H9 (cell line): ENCODE measurements around the gene SOX8. TPM values are rescaled to one million over a fixed set of nuclear protein-coding genes. Genes with fewer than 3 reads are reported as not detected.

Source experiments
- DNase-seq: peaks from one replicate; pipeline ENCODE4 v3.0.0-alpha.2; 2017
- H2AFZ ChIP-seq: one replicate; pipeline ENCODE4 v1.6.1; 2013; ENCODE audit warnings: mild to moderate bottlenecking, low read length, control low read depth, moderate library complexity
- H2AK5ac ChIP-seq: 2 replicates; pipeline ENCODE4 v1.6.1; 2013; ENCODE audit warnings: low read length, control low read depth, mixed read lengths; ENCODE audit not compliant: insufficient read length
- H2BK120ac ChIP-seq: one replicate; pipeline ENCODE4 v1.6.1; 2013; ENCODE audit warnings: low read depth, mild to moderate bottlenecking, low read length, control low read depth, inconsistent platforms; ENCODE audit not compliant: poor library complexity, severe bottlenecking
- H2BK12ac ChIP-seq: 2 replicates; pipeline ENCODE4 v1.6.1; 2013; ENCODE audit warnings: low read length, control low read depth, mixed read lengths, low read depth; ENCODE audit not compliant: insufficient read length
- H2BK15ac ChIP-seq: 2 replicates; pipeline ENCODE4 v1.6.1; 2013; ENCODE audit warnings: low read depth, low read length, control low read depth
- H2BK20ac ChIP-seq: one replicate; pipeline ENCODE4 v1.6.1; 2013; ENCODE audit warnings: low read depth, mild to moderate bottlenecking, low read length, control low read depth, inconsistent platforms; ENCODE audit not compliant: poor library complexity, severe bottlenecking
- H2BK5ac ChIP-seq: 2 replicates; pipeline ENCODE4 v1.6.1; 2013; ENCODE audit warnings: low read length, control low read depth, mixed read lengths; ENCODE audit not compliant: insufficient read length
- H3K14ac ChIP-seq: 2 replicates; pipeline ENCODE4 v1.6.1; 2013; ENCODE audit warnings: low read length, control low read depth; ENCODE audit not compliant: insufficient read depth
- H3K18ac ChIP-seq: 2 replicates; pipeline ENCODE4 v1.6.1; 2013; ENCODE audit warnings: low read depth, mild to moderate bottlenecking, mixed read lengths, low read length, control low read depth; ENCODE audit not compliant: insufficient read length
- H3K23ac ChIP-seq: 2 replicates; pipeline ENCODE4 v1.6.1; 2013; ENCODE audit warnings: low read length, control low read depth, mixed read lengths, low read depth; ENCODE audit not compliant: insufficient read length
- H3K23me2 ChIP-seq: 2 replicates; pipeline ENCODE4 v1.6.1; 2013; ENCODE audit warnings: low read depth, mild to moderate bottlenecking, mixed read lengths, low read length, control low read depth; ENCODE audit not compliant: insufficient read length, poor library complexity, severe bottlenecking
- H3K27ac ChIP-seq: 2 replicates; pipeline ENCODE4 v1.5.1; 2013; ENCODE audit warnings: low read length, control low read depth, mixed read lengths, low read depth; ENCODE audit not compliant: insufficient read length
- H3K27me3 ChIP-seq: 2 replicates; pipeline ENCODE4 v1.6.1; 2013; ENCODE audit warnings: low read length, control low read depth, inconsistent platforms; ENCODE audit not compliant: insufficient read depth
- H3K4ac ChIP-seq: 2 replicates; pipeline ENCODE4 v1.6.1; 2013; ENCODE audit warnings: low read depth, mild to moderate bottlenecking, control low read depth, inconsistent platforms, low read length, moderate library complexity
- H3K4me1 ChIP-seq: 2 replicates; pipeline ENCODE4 v1.6.1; 2013; ENCODE audit warnings: low read length, control low read depth, inconsistent platforms; ENCODE audit not compliant: insufficient read depth
- H3K4me2 ChIP-seq: 2 replicates; pipeline ENCODE4 v1.6.1; 2013; ENCODE audit warnings: low read length, control low read depth, mixed read lengths; ENCODE audit not compliant: insufficient read length, insufficient read depth
- H3K56ac ChIP-seq: 2 replicates; pipeline ENCODE4 v1.6.1; 2013; ENCODE audit warnings: low read depth, mild to moderate bottlenecking, mixed read lengths, low read length, control low read depth; ENCODE audit not compliant: insufficient read length
- H3K79me1 ChIP-seq: 2 replicates; pipeline ENCODE4 v1.6.1; 2013; ENCODE audit warnings: low read depth, mild to moderate bottlenecking, moderate library complexity, low read length, control low read depth, inconsistent platforms; ENCODE audit not compliant: insufficient read depth, poor library complexity, severe bottlenecking
- H3K79me2 ChIP-seq: 2 replicates; pipeline ENCODE4 v1.6.1; 2013; ENCODE audit warnings: low read length, control low read depth, inconsistent platforms; ENCODE audit not compliant: insufficient read depth
- H3K9ac ChIP-seq: 2 replicates; pipeline ENCODE4 v1.6.1; 2013; ENCODE audit warnings: low read length, control low read depth, mixed read lengths; ENCODE audit not compliant: insufficient read length; ENCODE audit errors: extremely low read depth
- H3K9me3 ChIP-seq: one replicate; pipeline ENCODE4 v1.6.1; 2013; ENCODE audit warnings: low read depth, low read length, inconsistent platforms; ENCODE audit not compliant: control insufficient read depth
- H3T11ph ChIP-seq: one replicate; pipeline ENCODE4 v1.6.1; 2013; ENCODE audit warnings: mild to moderate bottlenecking, low read length, control low read depth, inconsistent platforms
- H4K20me1 ChIP-seq: one replicate; pipeline ENCODE4 v1.6.1; 2013; ENCODE audit not compliant: control insufficient read depth, insufficient read length, insufficient read depth
- H4K5ac ChIP-seq: 2 replicates; pipeline ENCODE4 v1.6.1; 2013; ENCODE audit warnings: low read depth, mild to moderate bottlenecking, mixed read lengths, low read length, control low read depth; ENCODE audit not compliant: insufficient read length
- H4K8ac ChIP-seq: replicated peaks from 2 replicates; pipeline ENCODE4 v1.6.1; 2013; ENCODE audit warnings: low read length, control low read depth, mixed read lengths, low read depth; ENCODE audit not compliant: insufficient read length
- H4K91ac ChIP-seq: 2 replicates; pipeline ENCODE4 v1.6.1; 2013; ENCODE audit warnings: low read depth, mild to moderate bottlenecking, moderate library complexity, mixed read lengths, low read length, control low read depth; ENCODE audit not compliant: insufficient read length
- H3K27ac Mint-ChIP-seq, 3 experiments: 2 replicates in 2 of 3; 3 replicates in 1 of 3; pipeline ENCODE4 v1.8.0; 2020 to 2021; ENCODE audit warnings: mixed read lengths in 3 of 3, mild to moderate bottlenecking in 1 of 3, moderate library complexity in 1 of 3
- H3K27me3 Mint-ChIP-seq: 2 replicates; pipeline ENCODE4 v1.8.0; 2021; ENCODE audit warnings: low read depth, mild to moderate bottlenecking, moderate library complexity, mixed read lengths
- H3K36me3 Mint-ChIP-seq, 3 experiments: 2 replicates in 2 of 3; 3 replicates in 1 of 3; pipeline ENCODE4 v1.8.0; 2020 to 2021; ENCODE audit warnings: low read depth in 3 of 3, mixed read lengths in 3 of 3; ENCODE audit not compliant: insufficient read depth in 1 of 3
- H3K4me1 Mint-ChIP-seq, 2 experiments: 2 replicates each; pipeline ENCODE4 v1.8.0; 2020; ENCODE audit warnings: mixed read lengths in 2 of 2
- H3K4me3 Mint-ChIP-seq, 2 experiments: 2 replicates in 1 of 2; 3 replicates in 1 of 2; pipeline ENCODE4 v1.8.0; 2020 to 2021; ENCODE audit warnings: mild to moderate bottlenecking in 2 of 2, mixed read lengths in 2 of 2, moderate library complexity in 1 of 2
- H3K9me3 Mint-ChIP-seq, 2 experiments: 2 replicates in 1 of 2; 3 replicates in 1 of 2; pipeline ENCODE4 v1.8.0; 2020; ENCODE audit warnings: mild to moderate bottlenecking in 2 of 2, mixed read lengths in 2 of 2, moderate library complexity in 1 of 2
- CTCF ChIP-seq: fragments of 200-600 bp; sonication (generic); conservative IDR thresholded peaks from 3 replicates; pipeline ENCODE4 v1.8.0; 2021; ENCODE audit warnings: antibody characterized with exemption, mild to moderate bottlenecking
- WGBS: extraction: QIAGEN DNeasy Blood & Tissue Kit; methylation state at CpG from one replicate; pipeline ENCODE4 v1.1.7; 2013; ENCODE audit warnings: missing lambda C conversion rate, low lambda C conversion rate, mixed read lengths; ENCODE audit not compliant: insufficient read length; ENCODE audit errors: extremely low coverage; 5-methylcytosine and 5-hydroxymethylcytosine counted together
- total RNA-seq: library from RNA; stranded (reverse); gene quantifications from 2 replicates; pipeline ENCODE4 v1.2.1, GENCODE V29; 2021

SOX8 gene
- total RNA-seq, 1 experiment from 2014 or later: 8.9 TPM

DNA sequence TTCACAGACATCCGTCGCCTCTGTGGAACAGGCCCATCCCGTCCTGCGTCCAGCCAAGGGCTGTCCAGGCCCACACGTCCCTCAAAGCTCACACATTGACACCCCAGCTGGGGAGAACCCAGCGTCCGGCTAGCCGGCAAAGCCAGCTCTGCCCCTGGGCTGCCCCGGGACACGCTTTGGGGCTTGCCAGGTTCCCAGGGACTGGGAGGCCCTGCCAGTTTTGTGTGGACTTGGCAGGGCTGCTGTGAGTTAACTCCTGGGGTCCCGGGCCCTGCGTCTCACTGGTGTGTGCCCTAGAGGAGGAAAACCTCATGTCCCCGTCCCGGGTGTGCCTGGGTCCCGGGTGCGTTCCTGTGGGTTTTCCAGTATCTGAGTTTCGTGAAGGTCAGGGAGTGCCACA, 6.3 kb downstream of the SOX8 start:
- no peak overlapping the region for H2BK12ac ChIP-seq
- Mint-ChIP-seq H3K4me3 (no peak overlapping the region), H3K4me1 (peaks cover under 1 to 5% of the 10 kb centered on the region in 2 experiments; a peak in 2 of 4 replicates), H3K27me3 (peaks cover 9% of the 10 kb centered on the region), H3K9me3 (no peaks in the 10 kb centered on the region), H3K36me3 (peaks cover 0 to 2% (median 0%) of the 10 kb centered on the region in 3 experiments; a peak in 1 of 7 replicates), H3K27ac (no peak overlapping the region)
- no CpG with 5 or more reads among the region's 17 CpGs for WGBS
- H2BK5ac ChIP-seq: no peak overlapping the region
- H3K23ac ChIP-seq: no peak overlapping the region
- no peak overlapping the region for H3K27ac ChIP-seq
- H3K79me2 ChIP-seq: no peaks in the 10 kb centered on the region
- TF ChIP-seq CTCF: no peak
- no peak overlapping the region for H2BK20ac ChIP-seq
- H3K18ac ChIP-seq: no peak overlapping the region
- H4K8ac ChIP-seq: no peak overlapping the region
- H3K4ac ChIP-seq: no peak overlapping the region
- no peak overlapping the region for H2AFZ ChIP-seq
- H3K56ac ChIP-seq: no peak overlapping the region
- no peak overlapping the region for H3T11ph ChIP-seq
- peaks cover 8% of the 10 kb centered on the region for H3K23me2 ChIP-seq
- no peak overlapping the region for H2BK15ac ChIP-seq
- H3K9ac ChIP-seq: no peak overlapping the region
- no peak overlapping the region for H4K91ac ChIP-seq
- H3K79me1 ChIP-seq: no peaks in the 10 kb centered on the region
- H2BK120ac ChIP-seq: no peak overlapping the region
- H3K4me2 ChIP-seq: no peak overlapping the region
- H3K9me3 ChIP-seq: no peaks in the 10 kb centered on the region
- H2AK5ac ChIP-seq: no peak overlapping the region
- no peak overlapping the region for H4K5ac ChIP-seq
- no peaks in the 10 kb centered on the region for H4K20me1 ChIP-seq
- no peaks in the 10 kb centered on the region for H3K4me1 ChIP-seq
- DNase-seq: no peak
- peaks cover 1% of the 10 kb centered on the region; the same call in 1 of the 2 replicates for H3K27me3 ChIP-seq
- peak overlapping the region; percentile 4; the same call in 1 of the 2 replicates for H3K14ac ChIP-seq
